Aorta (tissue), 5 donors: ENCODE results near the gene RPL22L1. TPM values are rescaled to one million over a fixed set of nuclear protein-coding genes. Genes with fewer than 3 reads are reported as not detected.

Experiments used
- ATAC-seq: fragments of 200-7000 bp; cut with Tn5 transposase; one replicate; pipeline ENCODE4 v1.9.1; 2022; ENCODE audit warnings: moderate library complexity; ENCODE audit not compliant: low FRiP score
- DNase-seq, 2 donors: peaks; one replicate each; pipeline ENCODE4 v3.0.0-alpha.2; 2020
- H3K27ac ChIP-seq, 2 donors: one replicate each; pipeline ENCODE4 v1.5.1; 2013; ENCODE audit warnings: low read length in 2 of 2, mild to moderate bottlenecking in 2 of 2, moderate library complexity in 2 of 2, control low read depth in 1 of 2, inconsistent platforms in 1 of 2, low read depth in 1 of 2
- H3K27me3 ChIP-seq, 2 donors: one replicate each; pipeline ENCODE4 v1.6.1; 2013; ENCODE audit warnings: control low read depth in 1 of 2, low read length in 1 of 2, mild to moderate bottlenecking in 1 of 2, moderate library complexity in 1 of 2; ENCODE audit not compliant: insufficient read depth in 2 of 2, control insufficient read depth in 1 of 2
- H3K36me3 ChIP-seq, 2 donors: one replicate each; pipeline ENCODE4 v1.6.1; 2013; ENCODE audit warnings: control low read depth in 1 of 2, low read length in 1 of 2, mild to moderate bottlenecking in 1 of 2; ENCODE audit not compliant: insufficient read depth in 2 of 2, control insufficient read depth in 1 of 2
- H3K4me1 ChIP-seq, 2 donors: one replicate each; pipeline ENCODE4 v1.6.1; 2013; ENCODE audit warnings: low read length in 2 of 2, control low read depth in 1 of 2, mild to moderate bottlenecking in 1 of 2, moderate library complexity in 1 of 2; ENCODE audit not compliant: insufficient read depth in 2 of 2, control insufficient read depth in 1 of 2
- H3K4me3 ChIP-seq, 2 donors: one replicate each; pipeline ENCODE4 v1.5.1; 2013; ENCODE audit warnings: low read length in 2 of 2, control low read depth in 1 of 2, mild to moderate bottlenecking in 1 of 2
- H3K9me3 ChIP-seq: one replicate; pipeline ENCODE4 v1.6.1; 2013; ENCODE audit warnings: mild to moderate bottlenecking, low read length; ENCODE audit not compliant: control insufficient read depth
- WGBS, 2 donors: extraction: QIAGEN DNeasy Blood & Tissue Kit; methylation state at CpG; one replicate each; pipeline ENCODE4 v1.1.7; 2013; 5-methylcytosine and 5-hydroxymethylcytosine counted together
- intact Hi-C, 2 donors: fragments of 100-400 bp; cut with DNase I; formaldehyde crosslinking; loops; one replicate each; pipeline versions ENCODE4 v1.14.2 to v1.15.0; 2022
- polyA plus RNA-seq, 2 donors: library from polyadenylated mRNA; stranded (reverse); fragments of 200-250 nt; gene quantifications; one replicate each; pipeline ENCODE4 v1.2.3, GENCODE V29; 2013
- total RNA-seq, 2 donors: library from RNA; stranded (reverse); fragmentation: NEBNext Ultra II Directional; extraction: Animal tissue kit (Norgen Biotek cat#: 25700); gene quantifications; one replicate each; pipeline ENCODE4 v1.2.1, GENCODE V29; 2021
- donor health status: healthy with polysubstance abuse.
- donor health status: Bipolar disorder and iron deficiency.
- donor health status: DM: no; HTN: no; CAD: no.
- donor health status: DM: no; HTN: no; CAD: no.
- donor health status: DM: yes; HTN: yes; CAD: no.

The RPL22L1 gene
- total and polyA plus RNA-seq, 4 donors = 33.5 to 93.9 (median 51.4) TPM

DNA sequence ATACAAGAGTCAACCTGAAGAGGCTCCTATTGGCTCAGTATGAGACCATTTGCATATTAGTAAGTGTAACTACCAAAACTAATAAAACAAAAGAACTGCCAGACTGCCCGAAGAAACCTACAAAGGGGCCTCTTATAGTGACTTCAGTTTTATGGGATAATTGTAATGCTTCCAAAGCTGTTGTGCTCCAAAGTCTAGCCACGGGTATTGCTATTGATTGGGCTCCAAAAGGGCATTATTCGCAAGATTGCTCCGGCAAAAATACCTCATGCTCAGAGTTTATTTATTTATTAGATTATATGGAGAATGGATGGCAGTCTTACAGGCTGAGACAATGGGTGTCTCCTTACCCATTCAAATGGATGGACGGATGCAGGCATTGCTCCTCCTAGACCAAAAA, 11.4 kb downstream of the RPL22L1 start:
- Histone ChIP-seq H3K4me1 (no peaks in the 10 kb centered on the region), H3K27me3 (no peaks in the 10 kb centered on the region), H3K27ac (no peak overlapping the region), H3K4me3 (no peak overlapping the region), H3K9me3 (no peaks in the 10 kb centered on the region), H3K36me3 (no peaks in the 10 kb centered on the region)
- WGBS, 2 donors = 89 to 92% methylated on average over 5 of the region's 5 CpGs
- ATAC-seq (no peak), DNase-seq (no peak)
- intact Hi-C loops = no loop called here

DNA sequence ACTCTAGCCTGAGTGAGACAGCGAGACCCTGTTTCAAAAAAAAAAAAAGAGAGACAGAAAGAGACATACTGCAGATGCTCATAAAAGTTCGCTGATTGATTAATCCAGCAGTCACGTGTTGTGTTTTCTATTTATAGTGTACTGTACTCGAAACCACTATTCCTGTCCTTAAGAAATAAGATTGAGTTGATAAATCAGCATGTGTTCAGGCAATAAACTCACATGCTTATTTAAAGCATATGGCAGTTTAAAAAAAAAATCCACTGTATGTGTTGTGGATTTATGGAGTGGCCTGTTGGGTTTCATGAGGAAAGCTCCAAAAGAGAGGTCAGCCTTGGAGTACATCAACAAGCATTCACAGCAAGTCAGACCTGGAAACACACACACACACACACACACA, 17.7 kb downstream of the RPL22L1 start:
- WGBS, 2 donors = 49 to 53% methylated on average over 4 of the region's 4 CpGs
- intact Hi-C loops = no loop called here
- Histone ChIP-seq H3K27me3 (no peaks in the 10 kb centered on the region), H3K36me3 (no peaks in the 10 kb centered on the region), H3K27ac (no peak overlapping the region), H3K4me3 (no peak overlapping the region), H3K9me3 (no peaks in the 10 kb centered on the region), H3K4me1 (no peaks in the 10 kb centered on the region)
- DNase-seq (no peak), ATAC-seq (no peak)

- intact Hi-C loops = no loop called here
- Histone ChIP-seq H3K27ac (no peak overlapping the region), H3K36me3 (no peaks in the 10 kb centered on the region), H3K4me1 (no peaks in the 10 kb centered on the region), H3K9me3 (no peaks in the 10 kb centered on the region), H3K4me3 (no peak overlapping the region), H3K27me3 (no peaks in the 10 kb centered on the region)
- 90% methylated on average over 2 of the region's 2 CpGs for WGBS, 2 donors
- no peak for ATAC-seq
- no peak for DNase-seq
Observed at GRCh38 chr3:170848292-170848917, 21.6 kb downstream of the RPL22L1 start.

DNA sequence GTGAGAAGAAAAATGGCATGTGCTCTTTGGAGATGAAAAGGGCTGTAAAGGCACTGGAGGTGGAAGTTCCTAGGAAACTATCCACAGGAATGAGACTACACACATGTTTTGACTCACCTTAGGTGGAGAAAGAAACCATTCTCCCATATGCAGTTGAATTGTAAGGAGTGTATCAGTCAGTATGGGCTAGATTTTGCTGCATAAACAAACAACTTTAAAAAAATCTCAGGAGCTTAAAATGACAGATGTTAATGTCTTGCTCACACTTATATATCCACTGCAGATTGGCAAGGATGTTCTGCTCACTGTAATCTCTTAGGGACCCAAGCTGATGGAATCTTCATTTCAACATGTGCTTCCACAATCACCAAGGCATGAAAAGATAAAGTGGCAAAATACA, 25.6 kb downstream of the RPL22L1 start:
- Histone ChIP-seq H3K4me3 (no peak overlapping the region), H3K27ac (no peak overlapping the region), H3K36me3 (no peaks in the 10 kb centered on the region), H3K9me3 (no peaks in the 10 kb centered on the region), H3K4me1 (no peaks in the 10 kb centered on the region), H3K27me3 (no peaks in the 10 kb centered on the region)
- intact Hi-C loops = no loop called here
- DNase-seq (no peak), ATAC-seq (no peak)

GRCh38 chr3:170840291-170840859, 29.6 kb downstream of the RPL22L1 start:
- WGBS, 2 donors = 40 to 43% methylated on average over 2 of the region's 2 CpGs
- ATAC-seq (no peak), DNase-seq (no peak)
- Histone ChIP-seq H3K36me3 (no peaks in the 10 kb centered on the region), H3K4me3 (no peak overlapping the region), H3K9me3 (no peaks in the 10 kb centered on the region), H3K27me3 (peaks cover 0 to 4% of the 10 kb centered on the region in 2 donors), H3K27ac (no peak overlapping the region), H3K4me1 (no peaks in the 10 kb centered on the region)
- intact Hi-C loops = no loop called here

DNA sequence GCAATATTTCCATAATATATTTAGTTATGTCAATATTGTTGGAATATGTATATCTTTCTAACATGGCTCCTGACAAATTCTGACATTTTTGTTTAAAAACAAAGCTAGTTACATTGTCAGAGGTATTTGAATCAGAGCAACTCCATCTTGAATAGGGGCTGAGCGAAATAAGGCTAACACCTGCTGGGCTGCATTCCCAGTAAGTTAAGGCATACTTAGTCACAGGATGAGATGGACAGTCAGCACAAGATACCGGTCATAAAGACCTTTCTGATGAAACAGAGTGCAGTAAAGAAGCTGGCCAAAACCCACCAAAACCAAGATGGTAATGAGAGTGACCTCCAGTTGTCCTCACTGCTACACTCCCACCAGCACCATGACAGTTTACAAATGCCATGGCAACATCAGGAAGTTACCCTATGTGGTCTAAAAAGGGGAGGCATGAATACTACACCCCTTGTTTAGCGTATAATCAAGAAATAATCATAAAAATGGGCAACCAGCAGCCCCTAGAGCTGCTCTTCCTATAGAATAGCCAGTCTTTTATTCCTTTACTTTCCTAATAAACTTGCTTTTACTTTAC, 30.4 kb downstream of the RPL22L1 start:
- Histone ChIP-seq H3K4me1 (no peaks in the 10 kb centered on the region), H3K27ac (no peak overlapping the region), H3K9me3 (no peaks in the 10 kb centered on the region), H3K36me3 (no peaks in the 10 kb centered on the region), H3K27me3 (peaks cover 0 to 4% of the 10 kb centered on the region in 2 donors), H3K4me3 (no peak overlapping the region)
- DNase-seq (no peak), ATAC-seq (no peak)
- WGBS, 2 donors = 85 to 88% methylated on average over 3 of the region's 3 CpGs
- intact Hi-C loops = no loop called here

DNA sequence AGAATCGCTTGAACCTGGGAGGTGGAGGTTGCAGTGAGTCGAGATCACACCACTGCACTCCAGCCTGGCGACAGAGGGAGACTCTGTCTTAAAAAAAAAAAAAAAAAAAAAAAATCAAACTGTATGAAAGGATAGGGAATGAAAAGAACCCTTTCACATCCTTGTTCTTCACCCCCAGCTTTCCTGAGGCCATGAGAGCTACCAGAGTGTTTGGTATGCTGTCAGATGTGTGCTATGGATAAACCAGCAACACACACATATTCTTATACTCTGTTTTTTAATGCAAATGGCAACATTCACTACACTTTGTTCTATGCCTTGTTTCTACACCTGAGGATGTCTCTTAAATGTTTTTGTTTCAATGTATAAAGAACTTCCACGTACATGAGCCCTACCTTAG, 33.5 kb downstream of the RPL22L1 start:
- no peaks in the 10 kb centered on the region for H3K9me3 ChIP-seq
- intact Hi-C loops = no loop called here
- H3K27me3 ChIP-seq = peaks cover 0 to 4% of the 10 kb centered on the region in 2 donors
- H3K27ac ChIP-seq = no peak overlapping the region
- H3K4me3 ChIP-seq = no peak overlapping the region
- H3K36me3 ChIP-seq = no peaks in the 10 kb centered on the region
- DNase-seq (no peak), ATAC-seq (no peak)
- WGBS, 2 donors = 87% methylated on average over 3 to 4 of the region's 4 CpGs
- no peaks in the 10 kb centered on the region for H3K4me1 ChIP-seq

DNA sequence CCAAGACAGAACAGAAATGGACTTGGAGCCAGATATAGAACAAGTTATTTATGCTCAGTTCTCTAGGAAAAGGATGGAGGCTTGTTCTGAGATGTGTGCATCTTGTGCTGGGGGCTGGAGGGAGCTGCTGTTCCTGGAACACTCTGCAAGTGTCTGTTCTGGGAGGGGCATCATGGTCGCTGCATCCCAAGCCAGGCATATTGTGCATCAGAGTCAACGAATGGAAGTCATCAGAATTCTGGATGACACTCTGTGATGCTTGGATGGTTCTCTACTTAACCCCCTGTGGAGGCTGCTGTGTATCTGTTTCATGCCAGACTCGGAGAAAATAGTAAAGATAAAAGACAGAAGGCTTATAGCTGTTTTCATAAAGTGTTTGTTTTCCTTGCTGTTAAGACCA, 34.7 kb downstream of the RPL22L1 start:
- no peak overlapping the region for H3K27ac ChIP-seq

GRCh38 chr3:170830580-170830979, 39.4 kb downstream of the RPL22L1 start:
- Histone ChIP-seq H3K4me1 (no peaks in the 10 kb centered on the region), H3K27me3 (peaks cover 0 to 3% of the 10 kb centered on the region in 2 donors), H3K4me3 (no peak overlapping the region), H3K9me3 (peaks cover 2% of the 10 kb centered on the region), H3K27ac (no peak overlapping the region), H3K36me3 (no peaks in the 10 kb centered on the region)
- 91% methylated on average over 4 of the region's 4 CpGs for WGBS, 2 donors
- DNase-seq = no peak
- no peak for ATAC-seq
- intact Hi-C loops = no loop called here

More for the DNA sequence above, 34.7 kb downstream of the RPL22L1 start:
- Histone ChIP-seq H3K27me3 (peaks cover 0 to 4% of the 10 kb centered on the region in 2 donors), H3K9me3 (no peaks in the 10 kb centered on the region), H3K36me3 (no peaks in the 10 kb centered on the region), H3K4me3 (no peak overlapping the region), H3K4me1 (no peaks in the 10 kb centered on the region)
- ATAC-seq (no peak), DNase-seq (no peak)
- 10 to 16% methylated on average over 3 of the region's 3 CpGs for WGBS, 2 donors
- intact Hi-C loops = no loop called here
